GM12874 (cell line): Measurements from ENCODE around the gene VWA3B.

ENCODE experiments used
- TF ChIP-seq, protein P1 (sequence below): IDR thresholded peaks from 2 replicates; pipeline ENCODE4 v1.5.1; 2011; ENCODE audit warnings: low read depth, mild to moderate bottlenecking, control low read depth, low read length, moderate library complexity; ENCODE audit not compliant: insufficient read depth

VWA3B gene

DNA sequence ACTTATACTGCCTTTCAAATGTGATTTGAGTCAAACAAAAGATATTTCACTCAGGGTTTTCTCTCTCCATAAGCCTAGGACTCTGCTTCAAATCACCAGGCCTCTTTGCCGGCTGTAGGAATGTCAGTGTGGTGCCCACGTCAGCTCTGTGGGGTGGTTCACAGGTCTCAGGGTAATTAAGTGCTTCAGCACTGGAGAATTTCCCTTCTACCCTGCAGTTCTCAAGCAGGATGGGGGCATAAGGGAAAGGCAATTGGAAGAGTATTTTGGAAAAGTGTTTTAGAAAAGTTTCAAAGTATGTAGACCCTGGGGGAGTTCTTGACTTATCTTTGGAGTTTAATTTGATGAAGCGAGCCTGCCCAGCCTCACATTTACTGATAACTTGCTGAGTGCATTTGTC lies 268.9 kb downstream of the VWA3B start:
- TF ChIP-seq, protein P1, sequence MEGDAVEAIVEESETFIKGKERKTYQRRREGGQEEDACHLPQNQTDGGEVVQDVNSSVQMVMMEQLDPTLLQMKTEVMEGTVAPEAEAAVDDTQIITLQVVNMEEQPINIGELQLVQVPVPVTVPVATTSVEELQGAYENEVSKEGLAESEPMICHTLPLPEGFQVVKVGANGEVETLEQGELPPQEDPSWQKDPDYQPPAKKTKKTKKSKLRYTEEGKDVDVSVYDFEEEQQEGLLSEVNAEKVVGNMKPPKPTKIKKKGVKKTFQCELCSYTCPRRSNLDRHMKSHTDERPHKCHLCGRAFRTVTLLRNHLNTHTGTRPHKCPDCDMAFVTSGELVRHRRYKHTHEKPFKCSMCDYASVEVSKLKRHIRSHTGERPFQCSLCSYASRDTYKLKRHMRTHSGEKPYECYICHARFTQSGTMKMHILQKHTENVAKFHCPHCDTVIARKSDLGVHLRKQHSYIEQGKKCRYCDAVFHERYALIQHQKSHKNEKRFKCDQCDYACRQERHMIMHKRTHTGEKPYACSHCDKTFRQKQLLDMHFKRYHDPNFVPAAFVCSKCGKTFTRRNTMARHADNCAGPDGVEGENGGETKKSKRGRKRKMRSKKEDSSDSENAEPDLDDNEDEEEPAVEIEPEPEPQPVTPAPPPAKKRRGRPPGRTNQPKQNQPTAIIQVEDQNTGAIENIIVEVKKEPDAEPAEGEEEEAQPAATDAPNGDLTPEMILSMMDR, result no peak

DNA sequence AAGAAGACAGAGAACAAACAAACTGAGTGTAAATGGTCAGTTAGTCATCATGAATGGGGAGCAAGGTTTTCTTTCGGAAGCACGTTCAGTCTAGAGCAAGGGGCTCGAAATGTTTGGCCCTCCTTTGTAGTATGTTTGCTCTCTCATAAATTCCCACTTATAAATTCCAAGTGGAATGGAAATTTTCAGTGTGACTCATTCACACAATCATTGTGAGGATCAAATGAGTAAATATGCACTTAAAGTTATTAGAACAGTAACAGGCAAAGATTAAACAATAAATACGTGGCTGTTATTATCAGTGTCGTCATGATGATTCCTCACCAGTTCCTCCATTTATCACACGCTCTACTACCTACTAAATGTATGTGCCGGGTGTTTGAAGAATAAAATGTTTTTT lies 269.8 kb downstream of the VWA3B start:
- TF ChIP-seq, protein P1, result no peak

GRCh38 chr2:98357849-98358248 lies 270.9 kb downstream of the VWA3B start:
- TF ChIP-seq, protein P1, result no peak

- TF ChIP-seq, protein P1, result no peak
Observed at GRCh38 chr2:98359986-98360385, 273.0 kb downstream of the VWA3B start.
